Amygdala (tissue), 56 donors: ENCODE data around the gene COL6A3.

Source experiments
- DNase-seq, 56 donors: peaks; one replicate each; lab custom pipeline; 2025; lab: John Stamatoyannopoulos, UW

The COL6A3 gene

GRCh38 chr2:237278568-237278967 is 135.4 kb downstream of the COL6A3 start:
- DNase-seq, result peak in 4 of 56 donors; percentile 4 to 32 (median 8)

DNA sequence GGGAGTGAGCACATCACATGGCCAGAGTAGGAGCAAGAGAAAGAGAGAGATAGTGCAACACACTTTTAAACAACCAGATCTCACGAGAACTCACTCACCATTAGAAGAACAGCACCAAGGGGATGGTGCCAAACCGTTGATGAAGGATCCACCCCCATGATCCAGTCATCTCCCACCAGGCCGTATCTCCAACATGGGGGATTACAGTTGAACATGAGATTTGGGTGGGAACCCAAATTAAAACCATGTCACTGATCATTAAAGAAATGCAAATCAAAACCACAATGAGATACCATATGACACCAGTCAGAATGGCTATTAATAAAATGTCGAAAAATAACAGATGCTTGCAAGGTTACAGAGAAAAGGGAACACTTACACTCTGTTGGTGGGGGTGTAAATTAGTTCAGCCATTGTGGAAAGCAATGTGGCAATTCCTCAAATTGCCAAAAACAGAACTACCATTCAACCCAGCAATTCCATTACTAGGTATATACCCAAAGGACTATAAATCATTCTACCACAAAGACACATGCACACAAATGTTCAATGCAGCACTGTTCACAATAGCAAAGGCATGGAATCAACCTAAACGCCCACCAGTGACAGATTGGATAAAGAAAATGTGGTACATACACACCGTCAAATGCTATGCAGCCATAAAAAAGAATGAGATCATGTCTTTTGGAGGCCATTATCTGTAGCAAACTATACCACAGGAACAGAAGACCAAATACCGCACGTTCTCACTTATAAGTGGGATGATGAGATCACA is 137.1 kb downstream of the COL6A3 start:
- DNase-seq, result no peak
